Right lung (tissue), 5 donors: ENCODE results near the gene COMMD9. TPM values are rescaled to one million over a fixed set of nuclear protein-coding genes. Genes with fewer than 3 reads are reported as not detected.

Experiments used
- DNase-seq, 2 donors: peaks; one replicate each; pipeline ENCODE4 v3.0.0-alpha.2; 2013
- polyA plus RNA-seq, 5 donors: library from polyadenylated mRNA; unstranded; fragments of 120-200 nt; gene quantifications; one replicate each; pipeline versions ENCODE4 v1.2.1 to v1.2.3, GENCODE V29; 2013; ENCODE audit warnings: inconsistent platforms in 1 of 5, low replicate concordance in 1 of 5; ENCODE audit not compliant: insufficient read length in 5 of 5, insufficient read depth in 1 of 5

COMMD9 gene
- polyA plus RNA-seq, 5 donors = 69.2 to 81.1 (median 72.7) TPM

DNA sequence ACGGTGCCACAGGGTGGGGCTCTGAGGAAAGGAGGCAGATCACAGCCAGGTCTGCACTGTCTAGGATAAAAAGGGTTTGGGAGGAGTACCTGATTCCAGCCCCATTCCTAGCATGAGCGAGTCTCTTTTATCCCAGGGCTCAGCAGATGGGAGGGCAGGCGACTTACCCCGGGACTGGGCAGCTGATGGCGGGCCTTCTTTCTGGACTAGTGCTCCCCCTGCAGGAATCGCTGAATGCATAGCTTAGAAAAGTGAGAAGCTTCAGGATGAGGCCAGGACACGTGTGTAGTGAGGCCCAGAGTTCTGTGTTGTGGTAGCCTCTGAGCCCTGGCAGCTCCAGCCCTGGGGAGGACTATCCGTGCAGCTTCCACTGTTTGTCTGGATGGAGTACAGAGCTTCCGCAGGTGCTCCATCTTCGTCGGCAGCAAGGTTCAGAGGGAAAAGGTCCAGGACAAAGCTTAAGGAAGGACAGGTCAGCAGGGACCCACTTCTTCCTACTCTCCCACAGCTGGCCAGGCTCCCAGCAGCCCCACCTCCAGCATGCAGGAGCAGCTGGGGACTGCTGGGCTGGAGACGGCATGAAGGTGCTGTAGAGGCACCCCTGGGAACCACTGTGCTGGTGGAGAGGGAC is 30.4 kb downstream of the COMMD9 start:
- peak; percentile 16 to 48 for DNase-seq

DNA sequence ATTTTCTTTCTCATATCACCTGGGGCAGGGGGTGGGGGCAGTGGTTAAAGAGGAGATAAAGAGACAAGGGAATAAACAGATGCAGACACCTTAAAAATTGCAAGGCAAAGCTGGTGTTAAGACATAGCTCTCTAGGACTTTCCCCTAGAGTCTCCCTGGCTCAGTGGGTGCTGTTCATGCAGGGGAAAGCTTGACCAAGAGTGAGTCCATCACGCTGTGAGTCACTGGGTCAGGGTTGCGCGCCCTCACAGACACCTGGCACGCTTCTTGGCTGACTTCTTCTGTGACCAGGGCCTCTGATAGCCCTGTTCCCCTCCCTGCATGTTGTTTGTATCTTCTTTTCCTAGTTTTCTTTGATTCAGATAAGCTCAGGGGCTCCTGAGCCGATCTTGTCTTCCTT is 31.9 kb downstream of the COMMD9 start:
- DNase-seq = no peak

DNA sequence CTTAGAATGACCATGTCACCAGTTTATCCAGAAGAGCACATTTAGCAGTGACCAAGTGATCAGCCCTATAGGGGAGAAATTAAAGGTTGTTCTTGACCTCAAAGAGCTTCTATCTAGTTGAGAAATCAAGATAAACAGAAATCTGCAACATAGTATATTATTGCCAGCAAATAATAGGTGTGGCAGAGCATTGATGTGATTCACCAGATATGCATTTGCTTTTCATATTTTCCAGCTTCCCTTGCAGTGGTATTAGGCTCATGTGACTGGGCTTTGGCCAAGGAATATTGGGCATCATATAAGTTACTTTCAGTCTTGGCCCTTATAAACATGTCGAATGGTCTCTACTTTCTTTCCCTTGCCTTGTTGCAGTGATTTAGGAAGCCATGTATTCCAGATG is 34.5 kb downstream of the COMMD9 start:
- DNase-seq = no peak

DNA sequence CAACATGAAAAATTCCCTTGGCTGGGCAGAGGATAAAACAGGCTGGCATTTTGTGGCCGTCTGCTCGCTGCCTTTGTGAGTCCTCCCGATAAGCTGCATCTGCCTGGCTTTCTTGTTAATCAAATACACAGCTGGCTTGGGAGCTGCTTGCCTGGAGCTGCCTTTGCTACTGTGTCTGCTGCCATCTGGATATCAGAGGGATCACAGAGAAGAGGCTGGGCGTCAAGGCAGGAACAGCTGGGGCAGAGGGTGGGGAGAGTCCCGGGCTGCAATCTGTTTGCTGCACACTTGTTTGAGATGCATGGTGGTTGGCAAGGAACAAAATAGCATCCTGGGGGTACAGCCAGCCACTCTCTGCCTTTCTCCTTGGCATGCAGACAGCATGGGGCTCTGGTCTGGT is 36.0 kb downstream of the COMMD9 start:
- peak; percentile 18 to 33 for DNase-seq

DNA sequence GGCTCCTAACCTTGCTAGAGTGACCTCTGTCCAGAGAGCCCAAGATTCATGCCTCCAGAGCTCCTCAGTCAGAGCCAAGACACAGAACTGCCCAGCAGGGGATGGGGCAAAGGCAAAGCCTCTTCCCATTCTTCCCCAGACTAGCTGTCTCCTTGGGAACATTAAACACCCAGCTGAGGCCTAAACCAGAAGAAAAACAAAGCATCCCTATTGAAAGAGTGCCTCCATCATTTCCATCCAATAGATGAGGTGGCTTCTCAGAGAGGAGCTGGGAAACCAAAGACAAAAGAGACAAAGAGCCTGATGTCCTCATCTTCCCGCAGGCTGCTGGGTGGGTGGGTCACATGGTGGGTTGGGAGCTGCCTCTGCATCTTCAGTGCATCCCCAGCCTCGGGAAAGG is 37.4 kb downstream of the COMMD9 start:
- no peak for DNase-seq

DNA sequence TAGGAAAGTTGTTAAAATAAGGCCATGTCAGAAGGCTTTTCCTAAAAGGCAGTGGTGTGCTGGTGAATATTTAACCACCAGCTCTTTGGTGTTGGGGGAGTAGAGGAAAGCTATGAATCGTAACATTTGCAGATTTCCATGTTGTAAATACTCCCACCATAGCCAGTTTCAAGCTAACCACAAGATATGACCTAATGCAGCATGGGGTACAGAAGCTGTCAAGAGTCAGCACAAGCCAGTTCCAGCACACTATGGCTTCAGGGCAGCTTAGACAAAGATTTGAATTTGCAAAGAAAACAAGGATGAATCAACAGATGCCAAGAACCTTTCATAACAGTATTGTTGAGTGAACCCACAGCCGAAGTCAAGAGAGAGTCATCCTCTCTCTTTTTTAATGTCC is 40.0 kb downstream of the COMMD9 start:
- no peak for DNase-seq

DNA sequence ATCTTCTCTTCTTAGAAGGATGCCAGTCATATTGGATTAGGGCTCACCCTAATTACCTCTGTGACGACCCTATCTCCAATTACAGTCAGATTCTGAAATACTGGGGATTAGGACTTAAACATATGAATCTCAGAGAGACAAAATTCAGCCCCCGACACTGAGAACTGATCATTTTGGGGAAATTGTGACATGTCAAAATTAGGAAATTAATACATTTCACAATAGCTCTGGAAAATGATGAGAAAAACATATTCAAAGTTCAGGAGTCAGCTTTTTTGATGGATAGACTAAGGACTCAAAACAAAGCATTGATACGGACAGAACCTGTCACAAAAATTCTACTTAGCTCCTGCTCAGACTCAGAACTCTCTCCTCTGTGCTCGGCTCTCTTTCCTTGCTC is 40.8 kb downstream of the COMMD9 start:
- no peak for DNase-seq

DNA sequence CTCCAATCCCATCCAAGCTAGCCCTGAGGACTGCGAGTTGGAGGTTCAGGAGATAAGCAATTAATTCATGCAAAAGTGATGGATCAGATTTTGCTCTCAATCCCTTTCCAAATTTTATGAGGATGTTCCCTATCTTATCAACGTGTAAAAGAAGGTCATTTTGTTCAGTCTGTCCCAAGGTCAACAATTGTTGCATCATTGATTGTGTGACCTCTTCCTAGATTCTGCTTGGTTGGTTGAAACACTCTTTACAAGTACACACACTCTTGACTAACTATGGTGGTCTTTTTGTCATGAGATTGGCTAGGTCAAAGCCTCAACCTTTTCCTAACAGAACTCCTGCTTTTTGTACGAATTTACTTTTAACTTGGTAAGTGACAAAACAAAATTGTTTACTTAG is 41.7 kb downstream of the COMMD9 start:
- no peak for DNase-seq

DNA sequence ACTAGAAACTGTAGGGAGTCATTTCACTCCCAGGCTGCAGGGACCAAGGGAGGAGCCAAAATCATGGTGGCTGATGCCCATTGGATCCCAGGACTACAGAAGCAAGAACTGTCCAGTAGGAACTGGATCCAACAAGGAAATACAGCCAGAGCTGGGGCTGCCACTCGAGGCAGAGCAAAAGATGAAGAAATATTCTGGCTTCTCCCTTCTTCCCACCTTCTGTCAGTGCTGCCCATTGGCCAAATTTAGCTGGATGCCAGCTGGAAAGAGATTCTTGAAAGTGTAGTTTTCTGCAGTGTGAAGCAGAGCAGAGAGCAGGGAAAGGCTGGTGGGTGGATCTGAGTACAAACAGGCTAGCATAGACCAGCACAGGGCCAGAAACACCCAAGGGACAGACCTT is 45.6 kb downstream of the COMMD9 start:
- no peak for DNase-seq

DNA sequence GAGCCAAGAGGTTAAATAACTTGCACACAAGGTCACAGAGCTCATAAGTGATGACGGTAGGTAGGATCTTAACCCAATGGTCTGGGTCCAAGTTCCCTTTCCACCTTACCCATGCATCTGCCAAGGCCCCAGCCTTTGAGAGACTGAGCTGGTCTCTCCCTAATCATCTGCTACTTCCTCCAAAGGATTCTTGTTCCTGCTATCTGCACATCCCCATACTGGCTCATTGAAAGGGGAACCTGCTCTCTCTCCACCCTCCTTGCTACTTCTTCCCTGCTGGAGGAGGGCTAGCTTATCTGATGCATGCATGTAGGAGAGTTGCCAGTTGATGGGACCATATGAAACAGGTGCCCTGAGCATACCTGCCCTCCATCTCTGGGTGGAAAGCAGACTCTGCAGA is 47.7 kb downstream of the COMMD9 start:
- DNase-seq = no peak

DNA sequence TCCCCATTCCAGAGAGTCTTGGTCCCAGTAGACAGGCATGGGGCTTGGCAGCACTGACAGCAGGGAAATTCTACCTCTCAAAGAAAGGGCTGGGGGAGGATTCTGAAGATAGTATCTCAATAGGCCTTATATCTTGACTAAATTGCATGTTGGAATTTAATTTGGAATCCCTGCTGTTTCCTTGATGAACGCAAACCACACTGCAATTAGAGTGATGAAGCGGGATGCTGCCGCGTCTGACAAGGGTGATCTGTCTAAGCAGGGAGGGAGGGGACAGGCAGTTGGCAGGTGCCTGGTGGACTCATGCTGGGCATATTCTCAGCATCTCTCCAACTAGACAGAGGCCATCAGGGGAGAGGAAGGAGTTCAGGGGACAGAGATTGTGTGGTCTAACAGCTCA is 48.4 kb downstream of the COMMD9 start:
- no peak for DNase-seq

DNA sequence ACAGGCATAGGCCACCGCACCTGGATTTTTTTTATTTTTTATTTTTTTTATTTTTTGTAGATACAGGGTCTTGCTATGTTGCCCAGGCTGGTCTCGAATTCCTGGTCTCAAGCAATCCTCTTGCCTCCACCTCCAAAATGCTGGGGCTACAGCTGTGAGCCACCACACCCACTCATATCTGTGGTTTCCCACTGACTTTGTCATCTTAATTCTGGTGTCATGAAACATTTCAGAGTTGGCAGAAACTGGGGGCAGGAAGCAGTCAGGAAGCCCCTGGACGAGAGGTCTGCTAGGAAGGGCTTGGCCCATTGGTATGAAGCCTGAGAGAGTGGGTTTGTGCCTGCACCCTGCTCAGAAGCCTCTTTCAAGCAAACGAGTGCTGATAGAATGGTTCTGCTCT is 49.1 kb downstream of the COMMD9 start:
- DNase-seq = no peak

DNA sequence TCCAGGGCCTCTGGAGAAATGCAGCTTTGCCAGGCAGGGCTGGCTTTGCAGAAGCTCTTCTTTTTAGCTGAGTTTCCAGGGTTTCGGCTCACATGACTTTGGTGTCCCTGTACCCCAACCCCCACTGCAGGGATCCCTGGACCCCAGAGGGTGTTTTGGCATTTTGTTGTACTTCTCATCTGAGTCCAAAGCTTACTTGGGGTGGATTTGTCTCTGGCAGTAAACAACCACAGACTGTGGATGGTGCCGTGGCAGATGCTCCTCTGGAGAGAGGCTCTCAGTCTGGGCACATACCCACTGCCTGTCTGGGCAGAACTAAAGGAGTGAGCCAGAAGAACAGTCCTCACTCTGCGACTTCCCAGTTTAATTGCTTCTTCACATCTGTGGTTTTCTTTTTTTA is 49.6 kb downstream of the COMMD9 start:
- no peak for DNase-seq

DNA sequence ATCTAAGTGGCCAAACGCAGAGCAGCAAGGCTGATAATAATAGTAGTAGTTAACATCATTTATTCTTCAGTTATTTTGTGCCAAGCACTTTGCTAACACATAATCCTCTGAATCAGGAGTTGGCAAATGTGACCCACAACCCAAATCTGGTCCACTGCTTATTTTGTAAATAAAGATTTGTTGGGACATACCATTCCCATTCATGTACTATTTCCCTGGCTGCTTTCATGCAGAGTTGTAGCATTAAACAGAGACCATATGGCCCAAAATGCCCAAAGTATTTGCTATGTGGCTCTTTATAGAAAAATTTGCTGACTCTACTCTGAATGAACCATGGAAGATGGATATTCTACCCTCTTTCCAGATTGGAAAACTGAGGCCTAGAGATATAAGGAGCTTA is 50.3 kb downstream of the COMMD9 start:
- no peak for DNase-seq

DNA sequence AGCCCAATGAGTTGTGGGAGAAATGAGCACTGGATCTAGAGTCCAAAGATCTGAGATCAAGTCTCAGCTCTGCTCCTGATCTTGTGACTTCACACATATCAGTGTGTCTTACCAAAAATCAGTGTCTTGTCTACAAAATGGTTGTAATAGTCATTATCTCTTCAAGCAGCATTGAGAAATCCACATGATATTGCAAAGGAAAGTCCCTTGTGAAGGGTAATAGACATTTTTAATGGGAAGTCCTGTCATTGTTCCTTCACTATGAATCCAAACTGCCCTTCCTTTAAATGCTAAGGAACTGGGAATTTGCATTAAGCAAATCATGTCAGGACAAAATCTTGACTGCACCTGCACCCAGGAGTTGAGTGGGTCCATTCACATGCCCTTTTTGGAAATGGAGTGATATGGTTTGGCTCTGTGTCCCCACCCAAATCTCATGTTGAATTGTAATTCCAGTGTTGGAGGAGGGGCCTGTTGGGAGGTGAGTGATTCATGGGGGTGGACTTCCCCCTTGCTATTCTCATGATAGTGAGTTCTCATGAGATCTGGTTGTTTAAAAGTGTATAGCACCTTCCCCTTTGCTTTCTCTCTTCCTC is 51.1 kb downstream of the COMMD9 start:
- no peak for DNase-seq

DNA sequence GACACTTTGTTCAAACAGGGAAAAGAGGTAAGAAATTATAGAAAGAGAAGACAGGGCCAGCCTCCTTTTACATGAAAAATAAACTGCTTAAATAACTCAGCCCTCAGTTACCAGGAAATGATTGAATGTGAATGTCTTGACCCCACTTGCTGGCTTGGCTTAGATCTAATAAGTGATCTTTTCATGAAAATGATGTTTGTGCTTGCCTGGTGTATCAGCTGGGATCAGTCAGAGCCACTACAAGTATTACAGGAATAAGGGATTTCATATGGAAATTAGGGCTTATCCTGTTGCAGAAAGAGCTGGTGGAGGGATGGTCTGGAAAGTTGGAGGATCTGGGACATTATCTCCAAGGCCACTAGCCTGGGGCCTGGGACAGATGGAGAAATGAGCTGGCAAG is 51.8 kb downstream of the COMMD9 start:
- DNase-seq = peak; percentile 40 to 47

DNA sequence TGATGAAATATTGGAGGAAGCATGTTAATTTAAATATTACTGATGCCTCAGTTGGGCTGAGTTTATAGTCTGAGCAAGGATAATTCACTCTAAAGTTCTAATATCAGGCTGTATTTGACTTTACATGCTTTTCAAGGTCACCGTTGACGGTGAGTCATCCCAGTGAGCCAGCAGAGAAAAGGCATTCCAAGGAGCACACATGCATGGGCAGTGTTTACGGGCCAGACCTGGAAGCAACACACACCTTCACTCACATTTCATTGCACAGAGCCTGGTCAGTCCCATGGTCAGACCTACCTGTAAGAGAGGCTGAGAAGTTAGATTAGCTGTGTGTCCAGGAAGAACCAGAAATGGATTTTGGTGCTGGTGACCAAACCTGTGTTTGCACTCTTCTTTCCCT is 53.5 kb downstream of the COMMD9 start:
- DNase-seq = no peak

DNA sequence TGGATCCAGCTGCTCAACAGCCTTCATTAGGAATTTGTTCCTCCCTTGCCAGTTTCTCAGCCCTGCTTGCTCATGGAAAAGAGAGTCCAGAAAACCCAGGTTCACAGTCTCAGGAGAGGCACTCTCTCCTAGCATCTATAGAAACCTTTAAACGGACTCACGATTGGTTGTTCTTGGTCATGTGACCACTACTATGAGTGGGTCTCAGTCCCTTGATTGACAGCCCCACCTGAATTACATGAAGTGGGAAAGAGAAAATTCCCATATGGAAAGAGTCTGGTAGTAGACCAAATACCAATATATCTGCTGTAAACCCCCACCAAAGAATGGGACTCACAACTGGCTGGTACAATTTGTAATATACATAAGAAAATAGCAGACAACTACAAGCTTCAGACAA is 54.4 kb downstream of the COMMD9 start:
- DNase-seq = no peak

DNA sequence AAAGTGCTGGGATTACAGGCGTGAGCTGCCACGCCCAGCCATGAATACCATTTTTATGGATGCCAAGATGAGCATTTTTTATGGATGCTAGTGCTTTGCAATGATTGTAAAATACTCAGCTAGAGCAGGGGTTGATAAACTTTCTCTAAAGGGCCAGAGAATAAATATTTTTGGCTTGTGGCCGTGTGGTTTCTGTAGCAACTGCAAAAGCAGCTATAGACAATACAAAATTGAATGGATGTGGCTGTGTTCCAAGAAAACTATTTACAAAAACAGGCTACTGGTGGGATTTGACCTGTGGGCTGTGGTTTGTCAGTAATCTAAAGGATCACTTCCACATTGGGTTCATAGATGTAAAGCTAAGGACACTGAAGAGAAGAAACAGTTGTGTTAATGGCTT is 56.0 kb downstream of the COMMD9 start:
- DNase-seq = peak; percentile 41 to 69

DNA sequence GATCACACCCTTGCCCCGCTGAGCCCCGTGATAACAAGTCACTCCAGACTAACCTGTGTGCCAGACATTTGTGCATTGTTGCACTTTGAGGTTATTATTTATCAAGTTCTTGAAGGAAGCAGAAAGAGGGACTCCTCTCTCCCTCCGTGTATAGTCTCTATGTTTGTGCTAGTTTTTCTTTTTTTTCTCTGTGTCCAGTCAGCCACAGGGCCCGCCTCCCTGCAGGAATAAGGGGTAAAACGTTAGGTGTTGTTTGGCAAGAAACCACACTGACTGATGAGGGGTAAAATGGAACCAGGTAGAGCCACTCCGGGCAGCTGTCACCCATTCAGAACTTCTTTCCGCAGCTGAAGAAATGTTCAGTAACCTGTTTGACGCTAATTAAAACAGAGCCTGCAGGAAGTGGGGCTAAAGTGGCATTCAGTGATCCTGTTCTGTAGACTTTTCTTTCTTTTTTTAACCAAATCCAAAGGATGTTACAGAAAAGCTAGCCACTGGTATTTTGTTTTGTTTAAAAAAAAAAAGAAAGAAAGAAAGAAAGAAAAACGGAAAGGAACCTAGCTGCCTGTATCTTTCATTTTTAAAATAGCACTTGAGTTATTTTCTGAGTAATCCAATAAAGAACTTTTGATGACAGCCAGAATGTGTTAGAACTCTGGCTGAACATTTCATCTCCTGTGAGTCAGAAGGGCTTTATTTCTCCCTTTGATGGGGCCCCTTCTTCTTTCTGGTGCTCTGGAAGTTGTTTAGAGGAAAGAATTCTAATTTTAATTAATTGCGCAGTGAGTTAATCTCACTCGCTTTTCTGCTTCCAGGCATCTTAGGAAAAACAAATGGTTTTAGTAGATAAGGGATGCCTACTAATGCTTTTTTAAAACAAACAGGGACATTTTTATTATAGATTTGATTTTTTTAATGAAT is 58.2 kb downstream of the COMMD9 start:
- DNase-seq = no peak

DNA sequence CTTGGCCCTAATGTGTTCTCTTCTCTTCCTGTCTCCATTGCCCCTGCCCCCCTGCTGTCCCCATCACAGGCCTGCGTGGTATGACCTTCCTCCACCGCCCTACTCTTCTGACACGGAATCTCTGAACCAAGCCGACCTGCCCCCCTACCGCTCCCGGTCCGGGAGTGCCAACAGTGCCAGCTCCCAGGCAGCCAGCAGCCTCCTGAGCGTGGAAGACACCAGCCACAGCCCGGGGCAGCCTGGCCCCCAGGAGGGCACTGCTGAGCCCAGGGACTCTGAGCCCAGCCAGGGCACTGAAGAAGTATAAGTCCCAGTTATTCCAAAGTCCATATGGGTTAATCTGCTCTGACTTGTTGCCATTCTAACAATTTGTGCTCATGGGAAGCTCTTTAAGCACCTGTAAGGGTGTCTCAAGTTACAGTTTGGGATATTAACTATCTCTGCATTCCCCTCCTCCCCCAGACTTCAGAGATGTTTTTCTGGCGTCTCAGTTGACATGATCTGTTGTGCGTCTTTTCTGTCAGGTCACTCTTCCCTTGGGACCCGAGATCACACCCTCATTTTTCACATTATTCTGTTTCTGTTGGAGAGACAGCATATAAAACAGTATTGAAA is 60.0 kb downstream of the COMMD9 start:
- DNase-seq = no peak

DNA sequence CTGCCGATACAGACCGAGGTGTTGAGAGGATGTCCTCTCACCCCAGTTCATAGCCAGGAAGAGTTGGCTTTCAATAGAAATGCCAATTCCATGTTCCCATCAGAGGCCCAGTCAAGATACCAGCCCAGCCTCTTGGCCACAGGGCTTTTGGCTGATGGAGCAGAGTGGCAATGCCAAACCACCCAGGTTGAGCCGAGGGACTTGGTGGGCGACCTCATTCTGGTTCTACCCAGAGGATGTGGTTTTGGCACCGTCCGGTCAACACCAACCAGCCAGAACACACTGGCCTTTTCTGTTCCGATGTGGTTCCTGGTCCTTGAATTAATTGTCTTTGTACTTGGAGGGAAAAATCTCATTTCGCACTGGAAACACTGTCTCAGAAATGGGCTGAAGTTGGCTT is 60.5 kb downstream of the COMMD9 start:
- DNase-seq = no peak

DNA sequence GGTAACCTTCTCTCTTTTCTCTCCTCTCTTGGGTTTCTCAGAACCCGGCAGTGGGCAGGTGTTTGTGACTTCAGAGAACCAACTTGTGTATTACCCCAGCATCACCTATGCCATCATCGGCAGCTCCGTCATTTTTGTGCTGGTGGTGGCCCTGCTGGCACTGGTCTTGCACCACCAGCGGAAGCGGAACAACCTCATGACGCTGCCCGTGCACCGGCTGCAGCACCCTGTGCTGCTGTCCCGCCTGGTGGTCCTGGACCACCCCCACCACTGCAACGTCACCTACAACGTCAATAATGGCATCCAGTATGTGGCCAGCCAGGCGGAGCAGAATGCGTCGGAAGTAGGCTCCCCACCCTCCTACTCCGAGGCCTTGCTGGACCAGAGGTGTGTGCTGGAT is 62.2 kb downstream of the COMMD9 start:
- no peak for DNase-seq
